ENCODE results near the gene DPP6.

- TF ChIP-seq CTCF (IDR thresholded peaks at IDR 0.05), result no peak
- TF ChIP-seq POLR2A (IDR thresholded peaks at IDR 0.05), result no peak
Observed at GRCh38 chr7:154840086-154840485, 787.9 kb downstream of the DPP6 start.

All from Peyer's patch (tissue), 4 donors.